ENCODE measurements around the gene CHRNG.

Gene CHRNG

DNA sequence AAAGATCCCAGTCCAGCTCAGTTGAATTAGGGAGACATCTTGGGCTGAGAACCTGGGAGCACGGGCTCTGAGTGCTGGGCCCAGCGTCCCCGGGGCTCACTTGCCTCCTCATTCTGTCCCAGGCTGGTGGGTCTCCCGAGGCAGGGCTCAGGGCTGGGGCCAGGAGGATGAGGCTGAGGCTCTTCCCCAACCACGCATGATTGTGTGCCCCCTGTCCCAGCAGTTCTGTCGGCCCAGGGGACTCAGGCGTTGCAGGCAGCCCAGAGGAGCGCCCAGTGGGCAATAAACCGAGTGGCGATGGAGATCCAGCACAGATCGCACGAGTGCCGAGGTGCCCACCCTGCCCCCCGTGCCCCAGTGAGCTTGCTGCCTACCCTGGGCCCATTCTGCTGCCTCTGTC, 18.4 kb upstream of the CHRNG start:
- no peaks in the 10 kb centered on the region for H3K9me3 ChIP-seq (ENCODE audit: control insufficient read depth in 1 of 2, low read length in 2 of 2)
- H3K27me3 ChIP-seq (ENCODE audit: control insufficient read depth in 1 of 2, insufficient read depth in 2 of 2, low read length in 2 of 2): peaks cover 35 to 40% of the 10 kb centered on the region in 2 donors
- no peak overlapping the region for H3K9ac ChIP-seq (ENCODE audit: low read depth in 1 of 2, low read length in 2 of 2)
- H3K27ac ChIP-seq (ENCODE audit: low read depth, low read length): no peak overlapping the region
- no peaks in the 10 kb centered on the region for H3K36me3 ChIP-seq (ENCODE audit: control insufficient read depth in 1 of 2, insufficient read depth in 2 of 2, low read length in 2 of 2)
- H3K4me3 ChIP-seq (ENCODE audit: low read depth in 1 of 2, low read length in 2 of 2): no peak overlapping the region
- peaks cover 0 to 5% of the 10 kb centered on the region in 2 donors for H3K4me1 ChIP-seq (ENCODE audit: control insufficient read depth in 1 of 2, insufficient read depth in 2 of 2, low read length in 2 of 2)

DNA sequence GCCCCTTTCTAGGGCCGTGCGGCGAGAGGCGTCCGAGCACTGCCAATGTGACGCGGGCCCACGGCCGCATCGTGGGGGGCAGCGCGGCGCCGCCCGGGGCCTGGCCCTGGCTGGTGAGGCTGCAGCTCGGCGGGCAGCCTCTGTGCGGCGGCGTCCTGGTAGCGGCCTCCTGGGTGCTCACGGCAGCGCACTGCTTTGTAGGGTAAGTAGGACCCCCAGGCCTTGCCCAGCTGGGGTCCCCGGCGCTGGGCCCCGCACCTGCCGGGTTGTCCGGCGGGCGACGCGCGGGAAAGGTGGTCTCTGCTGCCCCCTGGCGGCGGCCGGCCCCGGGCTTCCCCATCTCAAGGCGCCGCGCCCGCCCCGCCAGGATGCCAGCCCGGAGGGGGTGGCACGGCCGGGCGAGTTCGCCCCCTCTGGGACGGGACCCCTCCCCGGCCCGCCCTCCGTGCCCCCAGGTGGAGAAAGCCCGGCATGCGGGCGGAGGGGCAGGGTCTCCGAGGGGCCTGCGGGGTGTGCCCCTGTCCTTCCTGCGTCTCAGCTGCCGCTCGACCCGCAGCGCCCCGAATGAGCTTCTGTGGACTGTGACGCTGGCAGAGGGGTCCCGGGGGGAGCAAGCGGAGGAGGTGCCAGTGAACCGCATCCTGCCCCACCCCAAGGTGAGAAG, 17.4 kb upstream of the CHRNG start:
- H3K27ac ChIP-seq (ENCODE audit: low read depth, low read length): no peak overlapping the region
- H3K9ac ChIP-seq (ENCODE audit: low read depth in 1 of 2, low read length in 2 of 2): no peak overlapping the region
- no peak overlapping the region for H3K4me3 ChIP-seq (ENCODE audit: low read depth in 1 of 2, low read length in 2 of 2)
- H3K4me1 ChIP-seq (ENCODE audit: control insufficient read depth in 1 of 2, insufficient read depth in 2 of 2, low read length in 2 of 2): peaks cover 0 to 5% of the 10 kb centered on the region in 2 donors
- peaks cover 35 to 40% of the 10 kb centered on the region in 2 donors for H3K27me3 ChIP-seq (ENCODE audit: control insufficient read depth in 1 of 2, insufficient read depth in 2 of 2, low read length in 2 of 2)
- no peaks in the 10 kb centered on the region for H3K36me3 ChIP-seq (ENCODE audit: control insufficient read depth in 1 of 2, insufficient read depth in 2 of 2, low read length in 2 of 2)
- no peaks in the 10 kb centered on the region for H3K9me3 ChIP-seq (ENCODE audit: control insufficient read depth in 1 of 2, low read length in 2 of 2)

DNA sequence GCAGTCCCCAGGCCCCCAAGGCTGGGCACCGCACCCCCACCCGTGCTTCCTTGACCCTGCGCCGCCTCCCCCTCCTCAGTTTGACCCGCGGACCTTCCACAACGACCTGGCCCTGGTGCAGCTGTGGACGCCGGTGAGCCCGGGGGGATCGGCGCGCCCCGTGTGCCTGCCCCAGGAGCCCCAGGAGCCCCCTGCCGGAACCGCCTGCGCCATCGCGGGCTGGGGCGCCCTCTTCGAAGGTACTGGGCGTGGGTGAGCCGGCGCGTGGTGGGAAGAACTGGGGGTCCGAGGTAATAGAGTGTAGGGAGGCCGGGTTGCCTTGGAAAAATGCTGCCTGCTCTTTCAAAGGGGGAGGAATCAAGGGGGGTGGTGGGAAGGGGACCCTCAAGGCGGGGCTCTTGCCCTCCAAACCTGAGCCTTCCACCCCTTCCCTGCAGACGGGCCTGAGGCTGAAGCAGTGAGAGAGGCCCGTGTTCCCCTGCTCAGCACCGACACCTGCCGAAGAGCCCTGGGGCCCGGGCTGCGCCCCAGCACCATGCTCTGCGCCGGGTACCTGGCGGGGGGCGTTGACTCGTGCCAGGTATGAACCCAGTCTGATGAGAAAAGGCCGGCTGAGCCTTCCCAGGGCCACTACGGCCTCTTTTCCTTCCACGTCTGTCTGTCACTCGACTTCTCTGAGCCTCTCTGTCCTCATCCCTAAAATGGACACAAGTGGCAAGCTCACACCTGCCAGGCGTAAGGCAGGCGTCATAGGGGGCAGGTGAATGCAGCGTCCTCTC, 16.7 kb upstream of the CHRNG start:
- no peaks in the 10 kb centered on the region for H3K9me3 ChIP-seq (ENCODE audit: control insufficient read depth in 1 of 2, low read length in 2 of 2)
- H3K27ac ChIP-seq (ENCODE audit: low read depth, low read length): no peak overlapping the region
- peaks cover 0 to 5% of the 10 kb centered on the region in 2 donors for H3K4me1 ChIP-seq (ENCODE audit: control insufficient read depth in 1 of 2, insufficient read depth in 2 of 2, low read length in 2 of 2)
- H3K9ac ChIP-seq (ENCODE audit: low read depth in 1 of 2, low read length in 2 of 2): no peak overlapping the region
- H3K4me3 ChIP-seq (ENCODE audit: low read depth in 1 of 2, low read length in 2 of 2): no peak overlapping the region
- peaks cover 35 to 40% of the 10 kb centered on the region in 2 donors for H3K27me3 ChIP-seq (ENCODE audit: control insufficient read depth in 1 of 2, insufficient read depth in 2 of 2, low read length in 2 of 2)
- no peaks in the 10 kb centered on the region for H3K36me3 ChIP-seq (ENCODE audit: control insufficient read depth in 1 of 2, insufficient read depth in 2 of 2, low read length in 2 of 2)

DNA sequence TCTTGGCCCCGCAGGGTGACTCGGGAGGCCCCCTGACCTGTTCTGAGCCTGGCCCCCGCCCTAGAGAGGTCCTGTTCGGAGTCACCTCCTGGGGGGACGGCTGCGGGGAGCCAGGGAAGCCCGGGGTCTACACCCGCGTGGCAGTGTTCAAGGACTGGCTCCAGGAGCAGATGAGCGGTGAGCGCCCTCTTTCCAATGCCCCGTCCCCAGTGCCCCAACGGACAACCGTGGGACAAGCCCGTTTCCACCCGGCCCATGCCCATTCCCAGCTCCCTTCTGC, 16.1 kb upstream of the CHRNG start:
- no peaks in the 10 kb centered on the region for H3K9me3 ChIP-seq (ENCODE audit: control insufficient read depth in 1 of 2, low read length in 2 of 2)
- H3K4me3 ChIP-seq (ENCODE audit: low read depth in 1 of 2, low read length in 2 of 2): no peak overlapping the region
- peaks cover 35 to 42% of the 10 kb centered on the region in 2 donors for H3K27me3 ChIP-seq (ENCODE audit: control insufficient read depth in 1 of 2, insufficient read depth in 2 of 2, low read length in 2 of 2)
- H3K27ac ChIP-seq (ENCODE audit: low read depth, low read length): no peak overlapping the region
- no peak overlapping the region for H3K9ac ChIP-seq (ENCODE audit: low read depth in 1 of 2, low read length in 2 of 2)
- peaks cover 0 to 5% of the 10 kb centered on the region in 2 donors for H3K4me1 ChIP-seq (ENCODE audit: control insufficient read depth in 1 of 2, insufficient read depth in 2 of 2, low read length in 2 of 2)
- no peaks in the 10 kb centered on the region for H3K36me3 ChIP-seq (ENCODE audit: control insufficient read depth in 1 of 2, insufficient read depth in 2 of 2, low read length in 2 of 2)

DNA sequence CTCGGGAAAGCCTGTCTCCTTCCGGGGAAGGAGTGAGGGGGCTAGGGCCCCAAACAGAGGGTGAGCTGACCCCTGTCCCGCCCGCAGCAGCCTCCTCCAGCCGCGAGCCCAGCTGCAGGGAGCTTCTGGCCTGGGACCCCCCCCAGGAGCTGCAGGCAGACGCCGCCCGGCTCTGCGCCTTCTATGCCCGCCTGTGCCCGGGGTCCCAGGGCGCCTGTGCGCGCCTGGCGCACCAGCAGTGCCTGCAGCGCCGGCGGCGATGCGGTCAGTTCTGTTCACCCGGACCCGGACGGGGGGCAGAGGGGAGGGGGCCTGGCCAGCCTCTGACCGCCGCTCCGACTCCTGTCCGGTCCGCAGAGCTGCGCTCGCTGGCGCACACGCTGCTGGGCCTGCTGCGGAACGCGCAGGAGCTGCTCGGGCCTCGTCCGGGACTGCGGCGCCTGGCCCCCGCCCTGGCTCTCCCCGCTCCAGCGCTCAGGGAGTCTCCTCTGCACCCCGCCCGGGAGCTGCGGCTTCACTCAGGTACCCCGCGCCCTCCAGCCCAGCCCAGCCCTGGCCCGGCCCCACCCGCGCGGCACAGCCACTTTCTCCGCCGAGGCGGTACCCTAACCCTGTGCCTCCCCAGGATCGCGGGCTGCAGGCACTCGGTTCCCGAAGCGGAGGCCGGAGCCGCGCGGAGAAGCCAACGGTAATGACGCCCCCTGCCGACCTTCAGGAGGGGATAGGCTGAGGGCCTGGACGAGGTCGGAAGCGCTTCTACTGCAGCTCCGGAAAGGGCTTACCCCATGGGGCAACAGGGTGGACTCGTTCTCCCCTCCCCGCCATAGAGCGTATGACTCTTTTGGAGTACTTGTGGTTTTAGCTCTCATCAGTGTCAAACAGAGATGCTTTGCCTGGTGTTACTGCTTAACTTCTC, 15.6 kb upstream of the CHRNG start:
- H3K36me3 ChIP-seq (ENCODE audit: control insufficient read depth in 1 of 2, insufficient read depth in 2 of 2, low read length in 2 of 2): no peaks in the 10 kb centered on the region
- peaks cover 0 to 5% of the 10 kb centered on the region in 2 donors for H3K4me1 ChIP-seq (ENCODE audit: control insufficient read depth in 1 of 2, insufficient read depth in 2 of 2, low read length in 2 of 2)
- H3K4me3 ChIP-seq (ENCODE audit: low read depth in 1 of 2, low read length in 2 of 2): no peak overlapping the region
- peaks cover 35 to 45% of the 10 kb centered on the region in 2 donors for H3K27me3 ChIP-seq (ENCODE audit: control insufficient read depth in 1 of 2, insufficient read depth in 2 of 2, low read length in 2 of 2)
- H3K27ac ChIP-seq (ENCODE audit: low read depth, low read length): no peak overlapping the region
- no peak overlapping the region for H3K9ac ChIP-seq (ENCODE audit: low read depth in 1 of 2, low read length in 2 of 2)
- H3K9me3 ChIP-seq (ENCODE audit: control insufficient read depth in 1 of 2, low read length in 2 of 2): no peaks in the 10 kb centered on the region

DNA sequence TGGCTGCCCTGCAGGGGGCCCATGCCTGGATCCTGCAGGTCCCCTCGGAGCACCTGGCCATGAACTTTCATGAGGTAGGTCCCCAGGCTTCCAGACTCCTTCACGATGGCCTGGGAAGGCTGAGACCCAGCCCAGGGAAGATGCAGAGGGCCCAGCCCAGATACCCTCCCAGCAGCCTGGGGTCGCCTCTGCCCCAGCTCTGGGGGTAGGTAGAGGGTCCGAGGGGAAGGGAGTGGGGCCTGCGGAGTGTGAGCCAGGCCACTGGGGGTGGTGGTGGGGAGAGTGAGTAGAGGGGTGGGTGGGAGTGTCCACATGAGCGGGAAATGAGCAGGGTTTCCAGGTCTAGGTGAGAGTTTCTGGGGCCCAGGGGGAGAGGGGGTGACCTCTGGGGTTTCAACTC, 14.7 kb upstream of the CHRNG start:
- Histone ChIP-seq H3K9me3 (ENCODE audit: control insufficient read depth in 1 of 2, low read length in 2 of 2) (no peaks in the 10 kb centered on the region), H3K4me3 (ENCODE audit: low read depth in 1 of 2, low read length in 2 of 2) (no peak overlapping the region), H3K4me1 (ENCODE audit: control insufficient read depth in 1 of 2, insufficient read depth in 2 of 2, low read length in 2 of 2) (peaks cover 0 to 5% of the 10 kb centered on the region in 2 donors), H3K36me3 (ENCODE audit: control insufficient read depth in 1 of 2, insufficient read depth in 2 of 2, low read length in 2 of 2) (no peaks in the 10 kb centered on the region), H3K27ac (ENCODE audit: low read depth, low read length) (no peak overlapping the region), H3K27me3 (ENCODE audit: control insufficient read depth in 1 of 2, insufficient read depth in 2 of 2, low read length in 2 of 2) (peaks cover 35 to 45% of the 10 kb centered on the region in 2 donors), H3K9ac (ENCODE audit: low read depth in 1 of 2, low read length in 2 of 2) (no peak overlapping the region)

DNA sequence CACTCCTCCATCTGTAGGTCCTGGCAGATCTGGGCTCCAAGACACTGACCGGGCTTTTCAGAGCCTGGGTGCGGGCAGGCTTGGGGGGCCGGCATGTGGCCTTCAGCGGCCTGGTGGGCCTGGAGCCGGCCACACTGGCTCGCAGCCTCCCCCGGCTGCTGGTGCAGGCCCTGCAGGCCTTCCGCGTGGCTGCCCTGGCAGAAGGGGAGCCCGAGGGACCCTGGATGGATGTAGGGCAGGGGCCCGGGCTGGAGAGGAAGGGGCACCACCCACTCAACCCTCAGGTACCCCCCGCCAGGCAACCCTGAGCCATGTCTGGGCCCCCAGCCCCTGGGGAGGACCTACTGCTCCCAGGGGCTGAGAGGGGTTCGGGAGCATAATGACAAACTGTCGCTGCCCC, 14.3 kb upstream of the CHRNG start:
- no peak overlapping the region for H3K4me3 ChIP-seq (ENCODE audit: low read depth in 1 of 2, low read length in 2 of 2)
- H3K36me3 ChIP-seq (ENCODE audit: control insufficient read depth in 1 of 2, insufficient read depth in 2 of 2, low read length in 2 of 2): no peaks in the 10 kb centered on the region
- peaks cover 0 to 5% of the 10 kb centered on the region in 2 donors for H3K4me1 ChIP-seq (ENCODE audit: control insufficient read depth in 1 of 2, insufficient read depth in 2 of 2, low read length in 2 of 2)
- H3K27me3 ChIP-seq (ENCODE audit: control insufficient read depth in 1 of 2, insufficient read depth in 2 of 2, low read length in 2 of 2): peaks cover 35 to 43% of the 10 kb centered on the region in 2 donors
- no peaks in the 10 kb centered on the region for H3K9me3 ChIP-seq (ENCODE audit: control insufficient read depth in 1 of 2, low read length in 2 of 2)
- H3K27ac ChIP-seq (ENCODE audit: low read depth, low read length): no peak overlapping the region
- no peak overlapping the region for H3K9ac ChIP-seq (ENCODE audit: low read depth in 1 of 2, low read length in 2 of 2)

DNA sequence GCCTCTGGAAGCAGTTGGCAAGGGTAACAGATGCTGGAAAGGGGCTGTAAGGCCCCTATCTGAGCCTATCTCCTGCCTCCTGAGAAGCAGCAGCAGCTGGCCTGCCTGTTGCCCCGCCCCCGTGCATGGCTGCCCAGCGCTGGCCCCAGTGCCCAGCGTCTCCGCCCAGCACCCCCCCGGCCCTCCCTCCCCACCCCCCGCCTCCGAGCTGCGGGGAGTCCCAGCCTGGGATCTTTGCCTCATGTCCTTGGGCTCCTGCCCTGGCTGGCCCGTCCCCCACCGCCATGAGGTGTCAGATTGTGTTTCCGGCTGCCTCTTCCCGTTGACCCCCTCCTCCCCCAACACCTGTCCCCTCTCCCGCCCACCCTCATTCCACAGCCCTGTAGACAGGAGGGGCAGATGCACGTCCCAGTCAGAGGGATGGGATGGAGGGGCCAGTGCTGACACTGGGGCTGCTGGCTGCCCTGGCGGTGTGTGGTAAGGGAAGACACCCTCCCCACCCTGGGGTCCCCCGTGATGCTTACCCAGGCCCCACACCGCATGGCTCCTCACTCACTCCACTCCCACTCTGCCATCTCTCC, 13.6 kb upstream of the CHRNG start, which contains the start of gene CHRND:
Gene CHRND (plus strand): TSS at position 370 of the 581 bp plus-strand sequence. CDS start 56 bp downstream, at position 426.
- H3K9ac ChIP-seq (ENCODE audit: low read depth in 1 of 2, low read length in 2 of 2): no peak within 1 kb of the TSS
- H3K27ac ChIP-seq (ENCODE audit: low read depth, low read length): no peak within 1 kb of the TSS
- no peak within 1 kb of the TSS for H3K4me3 ChIP-seq (ENCODE audit: low read depth in 1 of 2, low read length in 2 of 2)
- H3K27me3 ChIP-seq (ENCODE audit: control insufficient read depth in 1 of 2, insufficient read depth in 2 of 2, low read length in 2 of 2): peaks cover 35 to 39% of the 10 kb centered on the region in 2 donors
- H3K4me1 ChIP-seq (ENCODE audit: control insufficient read depth in 1 of 2, insufficient read depth in 2 of 2, low read length in 2 of 2): peaks cover 0 to 5% of the 10 kb centered on the region in 2 donors
- H3K36me3 ChIP-seq (ENCODE audit: control insufficient read depth in 1 of 2, insufficient read depth in 2 of 2, low read length in 2 of 2): no peaks in the 10 kb centered on the region
- no peaks in the 10 kb centered on the region for H3K9me3 ChIP-seq (ENCODE audit: control insufficient read depth in 1 of 2, low read length in 2 of 2)

DNA sequence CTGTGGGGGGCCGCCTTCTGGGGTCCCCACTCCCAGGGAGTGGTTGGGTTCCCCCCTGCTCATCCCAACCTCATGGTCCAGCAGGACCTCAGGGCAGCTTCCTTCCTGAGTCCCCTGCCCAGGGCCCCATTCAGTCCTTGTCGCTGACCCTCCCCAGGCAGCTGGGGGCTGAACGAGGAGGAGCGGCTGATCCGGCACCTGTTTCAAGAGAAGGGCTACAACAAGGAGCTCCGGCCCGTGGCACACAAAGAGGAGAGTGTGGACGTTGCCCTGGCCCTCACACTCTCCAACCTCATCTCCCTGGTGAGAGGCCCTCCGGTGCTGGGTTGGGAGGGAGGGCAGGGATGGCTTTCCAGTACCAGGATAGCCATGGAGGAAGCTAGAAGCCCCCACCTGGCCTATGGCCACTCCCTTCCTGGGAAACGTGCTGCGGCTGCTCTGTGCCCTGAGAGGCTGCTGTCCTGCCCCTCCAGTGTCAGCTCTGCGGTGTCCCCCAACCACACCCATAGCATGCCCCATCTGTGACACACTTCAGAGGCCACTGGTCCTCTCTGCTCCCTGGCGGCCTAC, 13.0 kb upstream of the CHRNG start:
- H3K4me3 ChIP-seq (ENCODE audit: low read depth in 1 of 2, low read length in 2 of 2): no peak overlapping the region
- no peaks in the 10 kb centered on the region for H3K36me3 ChIP-seq (ENCODE audit: control insufficient read depth in 1 of 2, insufficient read depth in 2 of 2, low read length in 2 of 2)
- peaks cover 32 to 33% of the 10 kb centered on the region in 2 donors for H3K27me3 ChIP-seq (ENCODE audit: control insufficient read depth in 1 of 2, insufficient read depth in 2 of 2, low read length in 2 of 2)
- H3K27ac ChIP-seq (ENCODE audit: low read depth, low read length): no peak overlapping the region
- peaks cover 0 to 5% of the 10 kb centered on the region in 2 donors for H3K4me1 ChIP-seq (ENCODE audit: control insufficient read depth in 1 of 2, insufficient read depth in 2 of 2, low read length in 2 of 2)
- H3K9me3 ChIP-seq (ENCODE audit: control insufficient read depth in 1 of 2, low read length in 2 of 2): no peaks in the 10 kb centered on the region
- no peak overlapping the region for H3K9ac ChIP-seq (ENCODE audit: low read depth in 1 of 2, low read length in 2 of 2)
